IMR-90 (cell line): Measurements from ENCODE around the gene PDXDC1. TPM values are rescaled to one million over a fixed set of nuclear protein-coding genes. Genes with fewer than 3 reads are reported as not detected.
A peak's percentile ranks its signal among the peaks of the same experiment; 100 is the strongest.
"Not testable (repeated sequence)": the region's sequence is repeated elsewhere in the genome, so short reads cannot be mapped to it uniquely, and the experiment has no call there.

Experiments used
- ATAC-seq: fragments of 200-7000 bp; cut with Tn5 transposase; 2 replicates; pipeline ENCODE4 v1.9.1; 2020; ENCODE audit warnings: low read depth, mild to moderate bottlenecking, moderate library complexity
- BruUV-seq: library from RNA; stranded (reverse); fragments of 400-500 nt; replicated peaks from 2 replicates; lab custom pipeline; 2021; lab: Mats Ljungman, UMichigan
- CTCF ChIA-PET: fragments of 300-600 bp; formaldehyde crosslinking; extraction: SDS; loops from one replicate; lab custom pipeline; 2021; ENCODE audit warnings: antibody characterized with exemption; lab: Yijun Ruan, JAX
- POLR2A ChIA-PET: fragments of 300-600 bp; sonication (Branson Sonifier 250); formaldehyde crosslinking; loops from one replicate; lab custom pipeline; 2022; ENCODE audit warnings: antibody characterized with exemption; ENCODE audit not compliant: unreplicated experiment; lab: Charles Lee
- DNase-seq: peaks from one replicate; pipeline ENCODE4 v3.0.0; 2013
- H2AFZ ChIP-seq: replicated peaks from 2 replicates; pipeline ENCODE3; 2013; ENCODE audit warnings: low read length, mild to moderate bottlenecking; ENCODE audit not compliant: poor library complexity
- H2AK5ac ChIP-seq: 2 replicates; pipeline ENCODE4 v1.6.1; 2013; ENCODE audit warnings: low read depth, low read length, inconsistent platforms
- H2AK9ac ChIP-seq: replicated peaks from 2 replicates; pipeline ENCODE3; 2013; ENCODE audit warnings: mild to moderate bottlenecking, low read depth, low read length, moderate library complexity; ENCODE audit not compliant: poor library complexity
- H2BK120ac ChIP-seq: 2 replicates; pipeline ENCODE4 v1.6.1; 2013; ENCODE audit warnings: low read depth, low read length, inconsistent platforms
- H2BK15ac ChIP-seq: 3 replicates; pipeline ENCODE4 v1.6.1; 2013; ENCODE audit warnings: low read depth, low read length, inconsistent platforms
- H2BK20ac ChIP-seq: 2 replicates; pipeline ENCODE4 v1.6.1; 2013; ENCODE audit warnings: low read depth, mild to moderate bottlenecking, inconsistent platforms, low read length, moderate library complexity
- H2BK5ac ChIP-seq: 2 replicates; pipeline ENCODE4 v1.6.1; 2013; ENCODE audit warnings: mild to moderate bottlenecking, low read depth, low read length, inconsistent platforms; ENCODE audit not compliant: poor library complexity, severe bottlenecking
- H3K14ac ChIP-seq: replicated peaks from 2 replicates; pipeline ENCODE4 v1.6.1; 2013; ENCODE audit warnings: low read depth, low read length, inconsistent platforms
- H3K18ac ChIP-seq: 2 replicates; pipeline ENCODE4 v1.6.1; 2013; ENCODE audit warnings: low read depth, low read length, control low read depth
- H3K23ac ChIP-seq: 2 replicates; pipeline ENCODE4 v1.6.1; 2013; ENCODE audit warnings: low read depth, low read length, inconsistent platforms
- H3K27ac ChIP-seq: 2 replicates; pipeline ENCODE4 v1.5.1; 2013; ENCODE audit warnings: mild to moderate bottlenecking, control low read depth, low read length; ENCODE audit not compliant: insufficient read depth
- H3K27me3 ChIP-seq: 2 replicates; pipeline ENCODE4 v1.6.1; 2013; ENCODE audit warnings: low read length; ENCODE audit not compliant: control insufficient read depth, insufficient read depth
- H3K36me3 ChIP-seq: 2 replicates; pipeline ENCODE4 v1.6.1; 2013; ENCODE audit warnings: low read length, mixed read lengths; ENCODE audit not compliant: control insufficient read depth, insufficient read depth
- H3K4ac ChIP-seq: 2 replicates; pipeline ENCODE4 v1.6.1; 2013; ENCODE audit warnings: low read depth, low read length, inconsistent platforms
- H3K4me1 ChIP-seq: 2 replicates; pipeline ENCODE4 v1.6.1; 2013; ENCODE audit warnings: low read length, mixed read lengths; ENCODE audit not compliant: control insufficient read depth, insufficient read depth
- H3K4me2 ChIP-seq: 2 replicates; pipeline ENCODE4 v1.6.1; 2013; ENCODE audit warnings: low read depth, mild to moderate bottlenecking, control low read depth, low read length, moderate library complexity
- H3K4me3 ChIP-seq: 2 replicates; pipeline ENCODE4 v1.5.1; 2013; ENCODE audit warnings: low read depth, mild to moderate bottlenecking, control low read depth, low read length, moderate library complexity; ENCODE audit not compliant: insufficient read depth
- H3K56ac ChIP-seq: 2 replicates; pipeline ENCODE4 v1.6.1; 2013; ENCODE audit warnings: low read length, inconsistent platforms; ENCODE audit not compliant: insufficient read depth; ENCODE audit errors: extremely low read depth
- H3K79me1 ChIP-seq, 2 experiments: 2 replicates each; pipeline ENCODE4 v1.6.1; 2013; ENCODE audit warnings: low read length in 2 of 2, inconsistent platforms in 1 of 2, low read depth in 1 of 2
- H3K9ac ChIP-seq: 2 replicates; pipeline ENCODE4 v1.6.1; 2013; ENCODE audit warnings: low read depth, low read length, control low read depth
- H3K9me1 ChIP-seq: 2 replicates; pipeline ENCODE4 v1.6.1; 2013; ENCODE audit warnings: low read length, inconsistent platforms; ENCODE audit not compliant: insufficient read depth
- H3K9me3 ChIP-seq: 2 replicates; pipeline ENCODE4 v1.6.1; 2013; ENCODE audit warnings: low read length; ENCODE audit not compliant: control insufficient read depth, insufficient read depth
- H4K20me1 ChIP-seq: 2 replicates; pipeline ENCODE4 v1.6.1; 2013; ENCODE audit warnings: low read length, inconsistent platforms; ENCODE audit not compliant: insufficient read depth
- H4K5ac ChIP-seq: 2 replicates; pipeline ENCODE4 v1.6.1; 2013; ENCODE audit warnings: mild to moderate bottlenecking, low read depth, low read length, control low read depth
- H4K8ac ChIP-seq, 2 experiments: 2 replicates each; pipeline ENCODE4 v1.6.1; 2013; ENCODE audit warnings: low read depth in 2 of 2, low read length in 2 of 2, control low read depth in 1 of 2, inconsistent platforms in 1 of 2
- H4K91ac ChIP-seq: 2 replicates; pipeline ENCODE4 v1.6.1; 2013; ENCODE audit warnings: low read depth, low read length, inconsistent platforms; ENCODE audit not compliant: insufficient read depth
- MXI1 ChIP-seq: IDR thresholded peaks from 2 replicates; pipeline ENCODE4 v1.6.1; 2012; ENCODE audit warnings: low read depth, mild to moderate bottlenecking, low read length, moderate library complexity, borderline replicate concordance
- WGBS, 2 experiments: methylation state at CpG; one replicate each; pipeline versions ENCODE4 v1.1.5 to v1.1.7; 2013; ENCODE audit warnings: missing lambda C conversion rate in 2 of 2; ENCODE audit not compliant: insufficient read length in 1 of 2; ENCODE audit errors: extremely low coverage in 2 of 2; 5-methylcytosine and 5-hydroxymethylcytosine counted together
- dilution Hi-C: fragments of 300-500 bp; cut with HindIII; formaldehyde crosslinking; loops from one replicate; pipeline ENCODE4 v1.14.3; 2018; ENCODE audit warnings: low sequenced_read_pairs; ENCODE audit not compliant: unreplicated experiment
- in situ Hi-C: fragments of 300-500 bp; cut with MboI; formaldehyde crosslinking; loops from 3 replicates; pipeline ENCODE4 v1.14.3; 2019; ENCODE audit warnings: low sequenced_read_pairs, inconsistent platforms, mixed read lengths
- intact Hi-C: fragments of 100-400 bp; cut with micrococcal nuclease; formaldehyde crosslinking; loops from 2 replicates; pipeline ENCODE4 v1.10.0; 2022
- polyA plus RNA-seq, 3 experiments: library from polyadenylated mRNA; depleted of rRNA; stranded (reverse); fragments of >200 nt; gene quantifications; 2 replicates each; pipeline ENCODE4 v1.2.3, GENCODE V29; 2012; ENCODE audit warnings: low replicate concordance in 1 of 3
- total RNA-seq: library from RNA; depleted of rRNA; stranded (reverse); fragments of >200 nt; gene quantifications from 2 replicates; pipeline ENCODE4 v1.2.3, GENCODE V29; 2012

Gene PDXDC1
- total and polyA plus RNA-seq, 2 of the 4 experiments (the other 2 are of a cell fraction): 68.7 to 117 TPM

DNA sequence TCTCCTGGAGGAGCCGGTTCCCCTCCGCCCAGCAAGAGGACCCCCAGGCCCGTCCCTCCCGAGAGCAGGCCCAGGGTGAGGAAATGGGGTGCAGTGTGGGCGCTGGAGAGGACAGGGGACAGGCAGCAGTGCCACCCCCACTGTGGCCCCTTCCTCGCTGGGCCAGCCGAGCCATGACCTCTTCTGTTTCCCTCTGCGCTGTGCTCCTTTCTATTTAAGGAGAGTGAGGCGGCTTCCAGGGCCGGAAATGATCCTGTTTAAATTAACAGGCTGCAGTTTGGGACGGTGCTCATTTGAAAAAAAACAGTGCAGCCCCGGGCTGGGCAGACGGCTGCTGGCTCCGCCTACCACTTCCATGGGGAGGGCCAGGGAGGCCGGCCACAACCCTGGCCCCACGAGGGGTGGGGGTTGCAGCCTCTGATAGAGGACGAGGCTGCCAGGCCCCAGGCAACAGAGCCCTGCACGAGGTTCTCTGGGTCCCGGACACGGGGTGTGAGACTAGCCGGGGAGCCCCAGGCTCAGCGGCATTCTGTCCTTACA lies 169.3 kb downstream of the PDXDC1 start:
- dilution Hi-C loops, CTCF ChIA-PET, H3K36me3 ChIP-seq, H3K9me3 ChIP-seq, BruUV-seq, H3K9me1 ChIP-seq, intact Hi-C loops, in situ Hi-C loops, POLR2A ChIA-PET, H3K4me3 ChIP-seq, H2BK20ac ChIP-seq, H3K27me3 ChIP-seq: not testable (repeated sequence)
- H2AFZ ChIP-seq: peak overlapping the region; percentile 84
- peak overlapping the region; percentile 81 for H3K27ac ChIP-seq
- peak; percentile 79 for ATAC-seq
- H4K20me1 ChIP-seq: peaks cover 42% of the 10 kb centered on the region
- peak overlapping the region; percentile 81 for H2AK9ac ChIP-seq
- H2BK120ac ChIP-seq: peak overlapping the region; percentile 75
- H4K8ac ChIP-seq: peak overlapping the region; percentile 79 to 84; a peak in 3 of 4 replicates
- peaks cover 41% of the 10 kb centered on the region for H3K4me1 ChIP-seq
- peak overlapping the region; percentile 80; the same call in 1 of the 3 replicates for H2BK15ac ChIP-seq
- peak overlapping the region; percentile 89 for H3K4ac ChIP-seq
- peak; percentile 52; the same call in 1 of the 2 replicates for TF ChIP-seq MXI1
- H2BK5ac ChIP-seq: peak overlapping the region; percentile 79
- peak overlapping the region; percentile 42 for H3K9ac ChIP-seq
- H3K56ac ChIP-seq: peak overlapping the region; percentile 72
- peak overlapping the region; percentile 97 for H2AK5ac ChIP-seq
- 0% methylated on average over 4 of the region's 22 CpGs; no CpG with 5 or more reads in 1 of the 2 experiments for WGBS, 2 experiments
- H3K79me1 ChIP-seq: peaks cover 0 to 35% of the 10 kb centered on the region in 2 experiments; a peak in 2 of 4 replicates
- H3K4me2 ChIP-seq: peak overlapping the region; percentile 54
- H3K18ac ChIP-seq: peak overlapping the region; percentile 26; the same call in 1 of the 2 replicates
- peak; percentile 50 for DNase-seq
- H4K91ac ChIP-seq: peak overlapping the region; percentile 78
- H4K5ac ChIP-seq: peak overlapping the region; percentile 35
- H3K23ac ChIP-seq: peak overlapping the region; percentile 12; the same call in 1 of the 2 replicates
- peak overlapping the region; percentile 64 for H3K14ac ChIP-seq

DNA sequence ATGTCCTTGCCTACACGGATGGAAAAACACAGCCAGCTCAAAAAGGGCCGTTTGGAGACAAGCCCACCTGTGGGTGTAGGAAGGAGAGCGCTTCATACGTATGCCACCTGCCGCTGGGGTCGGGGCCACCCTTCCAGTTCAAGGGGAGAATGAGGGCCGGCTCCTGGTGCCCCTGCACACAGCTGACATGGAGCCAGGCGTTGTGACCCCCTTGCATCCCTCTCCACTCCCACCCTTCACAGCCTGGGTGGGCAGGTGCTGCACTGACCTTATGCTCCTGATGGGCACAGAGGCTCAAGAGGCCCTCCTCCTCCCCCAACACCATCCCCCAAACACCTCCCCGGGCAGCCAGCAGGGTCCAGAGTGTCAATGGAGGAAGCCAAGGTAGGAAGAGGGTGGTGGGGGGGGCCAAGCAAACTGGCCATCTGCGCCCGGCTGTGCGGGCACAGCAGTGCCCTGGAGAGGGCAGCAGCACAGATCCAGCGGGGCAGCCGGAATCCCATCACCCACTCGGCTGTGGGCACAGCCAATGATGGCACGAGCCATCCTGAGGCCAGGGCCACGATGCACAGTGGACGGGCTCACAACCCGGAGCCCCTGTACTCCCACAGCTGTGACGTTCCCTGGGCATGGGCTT lies 170.1 kb downstream of the PDXDC1 start:
- H3K9me3 ChIP-seq, H3K9me1 ChIP-seq, H3K27me3 ChIP-seq, BruUV-seq, intact Hi-C loops, H3K4me3 ChIP-seq, H3K36me3 ChIP-seq, dilution Hi-C loops, H3K18ac ChIP-seq, POLR2A ChIA-PET, CTCF ChIA-PET, DNase-seq, in situ Hi-C loops, H2AFZ ChIP-seq: not testable (repeated sequence)
- Histone ChIP-seq H3K4ac (peak overlapping the region; percentile 89), H4K20me1 (peaks cover 45% of the 10 kb centered on the region), H3K9ac (peak overlapping the region; percentile 42; the same call in 1 of the 2 replicates), H2BK15ac (peak overlapping the region; percentile 80; the same call in 2 of the 3 replicates), H2BK120ac (peak overlapping the region; percentile 66), H3K56ac (peak overlapping the region; percentile 72), H2AK9ac (peak overlapping the region; percentile 81), H2BK20ac (0 out of 2 replicates have a peak overlapping the region, but pooled peaks have one; percentile 6), H3K4me2 (peak overlapping the region; percentile 54), H2BK5ac (peak overlapping the region; percentile 57), H4K91ac (peak overlapping the region; percentile 78), H4K8ac (peak overlapping the region; percentile 79 to 84; a peak in 3 of 4 replicates), H4K5ac (peak overlapping the region; percentile 12), H3K14ac (peak overlapping the region; percentile 17; the same call in 1 of the 2 replicates), H3K27ac (peak overlapping the region; percentile 67), H3K79me1 (peaks cover 0 to 35% of the 10 kb centered on the region in 2 experiments; a peak in 2 of 4 replicates), H3K23ac (peak overlapping the region; percentile 65; the same call in 1 of the 2 replicates), H3K4me1 (peaks cover 41% of the 10 kb centered on the region), H2AK5ac (peak overlapping the region; percentile 90; the same call in 1 of the 2 replicates)
- ATAC-seq: 0 out of 2 replicates have a peak, but pooled peaks have one; percentile 0
- 70% methylated on average over 2 of the region's 20 CpGs; no CpG with 5 or more reads in 1 of the 2 experiments for WGBS, 2 experiments
